ENCODE measurements around the gene HAPLN1. TPM values are rescaled to one million over a fixed set of nuclear protein-coding genes. Genes with fewer than 3 reads are reported as not detected.

Gene HAPLN1
- total and polyA plus RNA-seq, 2 of the 8 experiments (the other 6 are each of a cell fraction or from before 2014, with no cell fraction given) = 0.56 to 2.1 TPM

DNA sequence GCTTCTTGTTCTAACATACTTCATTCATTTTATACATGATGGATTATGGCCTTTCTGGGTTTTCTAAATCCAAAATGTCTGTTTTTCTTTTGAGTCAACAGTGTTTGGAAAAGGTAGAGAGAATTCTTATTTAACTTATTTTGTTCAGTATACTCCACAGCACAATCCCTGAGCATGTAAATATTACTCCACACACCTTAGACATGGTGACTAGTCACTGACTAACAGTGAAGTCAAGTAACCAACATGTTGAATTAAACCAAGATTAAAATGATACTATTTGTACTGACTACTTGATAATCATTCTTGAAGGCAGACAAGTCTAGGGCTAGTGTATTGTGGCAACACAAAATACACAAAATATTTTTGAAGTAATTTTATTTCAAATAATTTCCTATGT, 55.0 kb downstream of the HAPLN1 start (continued):
- TF ChIP-seq RAD21 (IDR thresholded peaks at IDR 0.05 in 1 of 2, conservative IDR thresholded peaks at IDR 0.05 in 1 of 2; ENCODE audit: low read depth in 2 of 2, low read length in 2 of 2) (no peak), TEAD4 (IDR thresholded peaks at IDR 0.05; ENCODE audit: low read depth, low read length) (no peak), POLR2A (IDR thresholded peaks at IDR 0.05; ENCODE audit: control extremely low read depth in 1 of 2, low read depth in 2 of 2, low read length in 2 of 2) (no peak), EZH2 (IDR thresholded peaks at IDR 0.05; ENCODE audit: low read depth, low read length, severe bottlenecking) (no peak), NRF1 (IDR thresholded peaks at IDR 0.05; ENCODE audit: low read depth, low read length) (no peak)
